Vagina (tissue), 2 donors: Measurements from ENCODE around the gene ADAMTS6.

Experiments used
- POLR2A ChIP-seq, 2 donors: fragments of 450-650 bp; IDR thresholded peaks; one replicate each; pipeline ENCODE4 v1.6.1; 2017; ENCODE audit warnings: antibody characterized with exemption in 2 of 2, mild to moderate bottlenecking in 2 of 2, moderate library complexity in 2 of 2
- TF ChIP-seq, protein P1 (sequence below), 3 experiments: fragments of 450-650 bp in 2 of 3; fragments of 200-600 bp in 1 of 3; sonication (generic) in 1 of 3; IDR thresholded peaks; one replicate each; pipeline ENCODE4 v1.5.1; 2017 to 2019; ENCODE audit warnings: antibody characterized with exemption in 3 of 3, mild to moderate bottlenecking in 2 of 3, moderate library complexity in 2 of 3

DNA sequence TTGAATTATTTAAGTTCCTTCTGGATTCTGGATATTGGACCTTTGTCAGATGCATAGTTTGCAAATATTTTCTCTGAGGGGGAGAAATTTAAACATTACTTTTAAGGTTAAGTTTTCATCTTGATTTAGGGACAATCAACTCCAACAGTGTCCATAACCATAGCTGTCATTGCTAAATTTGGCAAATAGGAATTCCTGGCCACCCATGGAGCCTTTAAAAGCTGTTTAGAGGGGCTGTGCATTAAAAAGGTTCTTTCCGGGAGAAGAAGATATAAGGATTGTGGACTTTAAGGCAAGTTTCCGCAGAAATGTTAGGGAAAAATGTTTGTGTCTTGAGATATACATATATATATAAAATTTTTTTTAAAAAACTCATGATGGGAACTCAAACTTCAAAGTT, 339.7 kb downstream of the ADAMTS6 start:
- TF ChIP-seq, protein P1, sequence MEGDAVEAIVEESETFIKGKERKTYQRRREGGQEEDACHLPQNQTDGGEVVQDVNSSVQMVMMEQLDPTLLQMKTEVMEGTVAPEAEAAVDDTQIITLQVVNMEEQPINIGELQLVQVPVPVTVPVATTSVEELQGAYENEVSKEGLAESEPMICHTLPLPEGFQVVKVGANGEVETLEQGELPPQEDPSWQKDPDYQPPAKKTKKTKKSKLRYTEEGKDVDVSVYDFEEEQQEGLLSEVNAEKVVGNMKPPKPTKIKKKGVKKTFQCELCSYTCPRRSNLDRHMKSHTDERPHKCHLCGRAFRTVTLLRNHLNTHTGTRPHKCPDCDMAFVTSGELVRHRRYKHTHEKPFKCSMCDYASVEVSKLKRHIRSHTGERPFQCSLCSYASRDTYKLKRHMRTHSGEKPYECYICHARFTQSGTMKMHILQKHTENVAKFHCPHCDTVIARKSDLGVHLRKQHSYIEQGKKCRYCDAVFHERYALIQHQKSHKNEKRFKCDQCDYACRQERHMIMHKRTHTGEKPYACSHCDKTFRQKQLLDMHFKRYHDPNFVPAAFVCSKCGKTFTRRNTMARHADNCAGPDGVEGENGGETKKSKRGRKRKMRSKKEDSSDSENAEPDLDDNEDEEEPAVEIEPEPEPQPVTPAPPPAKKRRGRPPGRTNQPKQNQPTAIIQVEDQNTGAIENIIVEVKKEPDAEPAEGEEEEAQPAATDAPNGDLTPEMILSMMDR (IDR thresholded peaks at IDR 0.05), result no peak
- no peak for TF ChIP-seq POLR2A (IDR thresholded peaks at IDR 0.05)
